HG02970 (cell line): ENCODE measurements around the gene RTN4.

Experiments used
- ATAC-seq: cut with Tn5 transposase; IDR thresholded peaks from one replicate; pipeline ENCODE4 v1.9.1; 2021; ENCODE audit warnings: mild to moderate bottlenecking, moderate library complexity, moderate number of reproducible peaks; ENCODE audit not compliant: unreplicated experiment, low FRiP score

The RTN4 gene

DNA sequence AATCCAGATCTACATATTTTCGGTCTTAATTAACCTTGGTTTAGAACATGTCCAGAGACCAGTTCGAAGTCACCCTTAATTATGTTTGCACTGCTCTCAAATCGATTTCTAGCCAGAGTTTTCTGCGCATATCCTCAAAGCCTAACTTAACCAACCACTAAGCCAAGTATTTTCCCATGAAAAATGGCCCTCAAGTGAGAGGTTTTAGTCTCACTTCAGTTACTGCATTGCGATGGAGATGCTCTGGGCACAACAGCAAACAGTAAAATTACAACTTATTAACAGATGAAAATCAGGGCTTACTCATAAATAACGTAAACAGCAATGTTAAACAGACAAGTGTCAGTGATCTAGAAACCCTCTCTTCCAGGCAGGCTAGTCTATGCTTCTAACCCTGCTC, 4.5 kb downstream of the RTN4 start:
- no peak for ATAC-seq

DNA sequence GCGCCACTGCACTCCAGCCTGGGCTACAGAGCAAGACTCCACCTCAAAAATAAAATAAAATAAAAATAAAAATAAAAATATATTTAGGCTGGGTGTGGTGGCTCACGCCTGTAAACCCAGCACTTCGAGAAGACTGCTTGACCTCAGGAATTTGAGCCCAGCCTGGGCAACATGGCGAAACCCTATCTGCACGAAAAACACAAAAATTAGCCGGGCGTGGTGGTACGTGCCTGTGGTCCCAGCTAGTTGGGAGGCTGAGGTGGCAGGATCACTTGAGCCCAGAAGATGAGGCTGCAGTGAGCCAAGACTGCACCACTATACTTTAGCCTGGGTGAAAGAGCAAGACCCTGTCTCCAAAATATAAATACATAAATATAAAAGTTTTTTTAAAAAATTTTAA, 6.4 kb downstream of the RTN4 start:
- no peak for ATAC-seq

DNA sequence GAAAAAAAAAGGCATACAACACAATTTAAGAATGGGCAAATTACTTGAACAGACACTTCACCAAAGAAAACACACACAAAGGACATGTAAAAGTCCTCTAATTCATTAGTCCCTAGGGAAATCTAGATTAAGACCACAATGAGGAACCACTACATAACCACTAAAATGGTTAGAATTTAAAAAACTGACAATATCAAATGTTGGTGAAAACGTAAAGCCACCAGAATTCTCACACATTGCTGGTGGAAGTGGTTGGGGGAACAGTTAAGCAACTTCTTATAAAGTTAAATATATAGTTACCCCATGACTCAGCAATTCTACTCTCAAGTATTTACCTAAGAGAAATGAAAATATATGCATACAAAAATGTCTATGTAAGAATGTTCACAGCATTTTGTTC, 11.8 kb downstream of the RTN4 start:
- no peak for ATAC-seq

DNA sequence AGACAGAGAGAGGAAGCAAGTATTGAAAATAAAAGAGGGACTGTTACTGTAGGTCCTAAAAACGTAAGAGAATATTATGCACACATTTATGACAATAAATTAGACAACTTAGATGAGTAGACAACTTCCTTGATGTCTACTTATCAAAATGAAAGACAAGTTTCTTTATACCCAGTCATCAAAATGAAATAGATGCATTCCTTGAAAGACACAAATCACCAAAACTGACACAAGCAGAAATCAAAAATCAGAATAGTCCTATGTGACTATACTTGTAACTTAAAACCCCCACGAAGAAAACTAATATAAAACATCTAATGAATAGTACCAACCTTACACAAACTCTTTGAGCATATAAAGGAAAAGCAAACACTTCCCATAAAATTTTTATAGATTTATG, 14.5 kb downstream of the RTN4 start:
- no peak for ATAC-seq

DNA sequence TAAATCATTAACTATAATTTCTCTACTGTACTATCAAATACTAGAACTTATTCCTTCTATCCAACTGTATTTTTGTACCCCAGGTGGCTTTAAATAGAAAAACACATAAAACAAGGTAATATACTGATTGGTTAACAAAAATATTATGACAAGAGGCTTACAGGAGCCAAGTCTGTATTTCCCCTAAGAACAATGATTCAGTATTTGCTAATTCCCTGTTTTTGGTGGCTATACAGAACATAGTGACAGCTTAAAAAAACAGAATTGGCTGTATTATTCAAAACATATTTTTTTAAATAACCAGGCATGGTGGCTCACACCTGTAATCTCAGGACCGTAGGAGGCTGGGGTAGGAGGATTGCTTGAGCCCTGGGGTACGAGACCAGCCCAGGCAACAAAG, 16.3 kb downstream of the RTN4 start:
- ATAC-seq: no peak

- peak; percentile 62 for ATAC-seq
Measured at GRCh38 chr2:55033076-55033742, 17.0 kb downstream of the RTN4 start.

DNA sequence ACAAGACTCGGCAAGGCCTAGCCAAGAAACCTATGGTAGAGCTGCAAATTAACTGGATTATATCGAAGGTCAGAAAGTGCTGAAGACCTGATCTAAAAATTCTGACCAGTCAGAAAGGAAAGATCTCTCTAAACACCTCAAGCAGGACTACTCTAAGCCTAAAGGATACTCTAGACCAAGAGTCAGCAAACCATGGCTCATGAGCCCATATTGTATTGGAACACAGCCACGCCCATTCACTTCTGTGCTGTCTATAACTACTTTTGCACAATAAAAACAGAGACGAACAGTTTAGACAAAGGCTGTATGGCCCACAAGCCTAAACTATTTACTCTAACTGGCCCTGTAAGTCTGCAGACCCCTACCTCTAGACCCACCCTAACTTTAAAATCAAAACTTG, 18.7 kb downstream of the RTN4 start:
- ATAC-seq: no peak

DNA sequence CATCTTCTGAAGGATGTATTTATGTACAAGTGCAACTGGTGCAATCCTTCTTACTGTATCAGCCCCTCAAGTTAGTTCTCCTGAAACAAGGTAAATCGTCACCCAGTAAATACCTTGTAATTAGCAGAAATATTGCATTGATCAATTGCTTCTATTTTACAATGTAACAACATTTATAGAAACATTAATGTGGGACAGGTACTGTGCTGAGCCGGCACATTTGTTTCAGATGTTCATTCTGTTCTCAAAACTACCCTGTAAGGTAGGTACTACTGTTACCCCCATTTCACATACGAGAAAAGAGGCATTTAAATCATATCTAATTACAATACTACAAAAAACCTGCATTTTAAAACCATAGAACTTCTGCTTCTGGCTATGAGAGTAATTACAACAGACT, 19.5 kb downstream of the RTN4 start:
- no peak for ATAC-seq

GRCh38 chr2:55029098-55029497, 21.2 kb downstream of the RTN4 start:
- no peak for ATAC-seq

- no peak for ATAC-seq
Measured at GRCh38 chr2:55027226-55027625, 23.0 kb downstream of the RTN4 start.

DNA sequence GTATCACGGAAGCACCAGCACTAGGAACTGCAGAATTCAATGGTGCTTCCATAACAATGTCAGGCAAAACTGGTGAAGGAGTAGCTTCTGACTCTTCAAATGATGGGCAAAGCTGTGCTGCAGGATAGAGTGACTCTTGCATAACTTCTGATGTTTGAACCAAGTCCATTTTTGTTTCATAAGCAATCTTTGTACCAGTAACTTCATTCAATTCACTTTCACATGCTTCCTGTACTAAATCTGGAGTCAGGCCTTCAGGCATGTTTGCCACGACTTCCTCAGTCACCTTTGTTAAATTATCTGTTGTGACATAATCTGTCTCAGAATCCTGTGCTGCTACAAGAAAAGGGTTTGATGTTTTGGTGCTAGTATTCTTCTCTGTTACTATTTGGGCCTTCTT, 24.0 kb downstream of the RTN4 start:
- no peak for ATAC-seq

DNA sequence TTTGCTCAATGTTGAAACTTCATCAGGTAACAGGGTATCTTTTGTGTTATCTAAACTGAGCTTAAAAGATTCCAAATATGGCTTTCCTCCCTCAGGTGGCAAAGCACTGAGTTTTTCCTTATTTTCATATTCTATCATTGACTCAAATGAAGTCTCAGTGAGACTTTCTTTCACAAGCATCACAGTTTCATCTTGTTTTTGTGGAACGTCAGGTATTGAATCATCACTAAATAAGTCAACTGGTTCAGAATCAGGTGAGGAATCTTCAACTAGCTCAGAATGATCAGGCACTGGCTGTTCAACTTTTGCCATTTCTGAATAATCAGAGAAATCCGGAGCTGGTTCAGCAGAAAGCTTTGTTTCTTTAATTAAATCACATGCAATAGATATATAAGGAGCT, 24.6 kb downstream of the RTN4 start:
- ATAC-seq: no peak

GRCh38 chr2:55025082-55025481, 25.2 kb downstream of the RTN4 start:
- ATAC-seq: no peak

DNA sequence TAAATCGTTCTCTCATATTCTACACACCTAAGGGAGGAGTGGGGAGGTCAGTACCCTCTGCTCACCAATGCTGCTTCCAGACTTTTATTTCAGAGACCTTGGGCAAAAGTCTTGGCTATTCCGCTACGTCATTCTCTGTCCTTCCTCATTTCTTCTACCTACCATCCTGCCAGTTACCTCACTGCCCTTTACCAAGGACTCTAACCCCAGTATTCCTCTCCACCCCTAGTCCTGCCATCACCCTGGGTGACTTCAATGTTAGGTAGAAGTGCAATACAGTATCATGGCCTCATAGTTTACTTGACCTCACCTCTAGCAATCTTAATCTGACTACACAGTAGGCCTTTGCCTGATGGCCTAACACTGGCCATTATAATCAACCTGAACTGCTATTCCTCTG, 27.8 kb downstream of the RTN4 start:
- no peak for ATAC-seq

GRCh38 chr2:55019526-55020258, 30.6 kb downstream of the RTN4 start:
- no peak for ATAC-seq

- ATAC-seq: no peak
Measured at GRCh38 chr2:55018619-55019018, 31.6 kb downstream of the RTN4 start.

GRCh38 chr2:55017880-55018279, 32.4 kb downstream of the RTN4 start:
- ATAC-seq: no peak

- no peak for ATAC-seq
Measured at GRCh38 chr2:55017428-55017827, 32.8 kb downstream of the RTN4 start.

GRCh38 chr2:55014962-55015939, 35.0 kb downstream of the RTN4 start:
- ATAC-seq: no peak

DNA sequence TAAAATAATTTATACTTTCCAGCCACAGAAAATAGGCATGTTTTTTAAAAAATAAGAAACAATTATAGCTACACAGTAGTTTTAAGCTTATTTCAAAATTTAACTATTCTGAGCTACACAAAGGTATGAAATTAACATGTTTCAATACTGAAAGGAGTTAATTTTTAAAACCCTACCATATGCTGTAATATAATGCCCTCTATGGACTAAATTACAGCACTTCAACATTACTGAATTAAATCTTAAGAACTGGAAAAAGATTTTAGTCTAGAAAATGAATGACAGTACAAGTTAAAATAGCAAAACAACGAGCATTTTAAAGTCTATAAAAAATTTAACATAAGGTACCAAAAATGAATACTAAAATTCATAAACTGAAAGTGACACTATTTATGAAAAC, 36.3 kb downstream of the RTN4 start:
- no peak for ATAC-seq
